ENCODE data around the gene PDGFB.

DNA sequence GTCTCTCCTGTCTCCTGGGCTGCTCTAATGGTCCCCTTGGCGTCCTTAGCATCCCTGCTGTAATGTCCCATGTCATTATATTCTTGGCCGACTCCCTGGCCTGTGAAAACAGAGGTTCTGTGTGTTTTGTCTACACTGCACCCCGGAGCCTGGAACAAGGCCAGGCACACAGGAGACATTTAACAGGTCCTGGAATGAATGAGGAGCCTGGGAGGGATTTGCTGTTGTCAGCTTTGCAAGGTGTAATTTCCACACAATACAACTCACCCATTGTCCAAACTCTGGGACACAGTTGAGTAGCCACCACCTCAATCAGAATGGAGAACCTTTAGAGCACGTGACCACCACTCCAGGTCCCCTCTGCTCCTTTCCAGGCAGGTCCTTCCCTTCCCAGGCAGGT lies 14.9 kb upstream of the PDGFB start:
- TF ChIP-seq ZFX (CRISPR knock-in tag; IDR thresholded peaks at IDR 0.05), result no peak
- TF ChIP-seq POLR2A (conservative IDR thresholded peaks at IDR 0.05), result no peak
- TF ChIP-seq, protein P1, sequence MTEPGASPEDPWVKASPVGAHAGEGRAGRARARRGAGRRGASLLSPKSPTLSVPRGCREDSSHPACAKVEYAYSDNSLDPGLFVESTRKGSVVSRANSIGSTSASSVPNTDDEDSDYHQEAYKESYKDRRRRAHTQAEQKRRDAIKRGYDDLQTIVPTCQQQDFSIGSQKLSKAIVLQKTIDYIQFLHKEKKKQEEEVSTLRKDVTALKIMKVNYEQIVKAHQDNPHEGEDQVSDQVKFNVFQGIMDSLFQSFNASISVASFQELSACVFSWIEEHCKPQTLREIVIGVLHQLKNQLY (CRISPR knock-in tag; conservative IDR thresholded peaks at IDR 0.05), result no peak
- no peak for TF ChIP-seq ZNF354B (CRISPR knock-in tag; IDR thresholded peaks at IDR 0.05)
- no peak for TF ChIP-seq SIN3A (IDR thresholded peaks at IDR 0.05; ENCODE audit: borderline replicate concordance in 2 of 2, control insufficient read depth in 1 of 2, low read depth in 2 of 2, low read length in 2 of 2)
- TF ChIP-seq TCFL5 (CRISPR knock-in tag; conservative IDR thresholded peaks at IDR 0.05), result no peak
- TF ChIP-seq, protein P2, sequence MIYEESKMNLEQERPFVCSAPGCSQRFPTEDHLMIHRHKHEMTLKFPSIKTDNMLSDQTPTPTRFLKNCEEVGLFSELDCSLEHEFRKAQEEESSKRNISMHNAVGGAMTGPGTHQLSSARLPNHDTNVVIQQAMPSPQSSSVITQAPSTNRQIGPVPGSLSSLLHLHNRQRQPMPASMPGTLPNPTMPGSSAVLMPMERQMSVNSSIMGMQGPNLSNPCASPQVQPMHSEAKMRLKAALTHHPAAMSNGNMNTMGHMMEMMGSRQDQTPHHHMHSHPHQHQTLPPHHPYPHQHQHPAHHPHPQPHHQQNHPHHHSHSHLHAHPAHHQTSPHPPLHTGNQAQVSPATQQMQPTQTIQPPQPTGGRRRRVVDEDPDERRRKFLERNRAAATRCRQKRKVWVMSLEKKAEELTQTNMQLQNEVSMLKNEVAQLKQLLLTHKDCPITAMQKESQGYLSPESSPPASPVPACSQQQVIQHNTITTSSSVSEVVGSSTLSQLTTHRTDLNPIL (CRISPR knock-in tag; IDR thresholded peaks at IDR 0.05), result no peak
- no peak for TF ChIP-seq FOSL1 (tag; conservative IDR thresholded peaks at IDR 0.05)
- TF ChIP-seq, protein P3, sequence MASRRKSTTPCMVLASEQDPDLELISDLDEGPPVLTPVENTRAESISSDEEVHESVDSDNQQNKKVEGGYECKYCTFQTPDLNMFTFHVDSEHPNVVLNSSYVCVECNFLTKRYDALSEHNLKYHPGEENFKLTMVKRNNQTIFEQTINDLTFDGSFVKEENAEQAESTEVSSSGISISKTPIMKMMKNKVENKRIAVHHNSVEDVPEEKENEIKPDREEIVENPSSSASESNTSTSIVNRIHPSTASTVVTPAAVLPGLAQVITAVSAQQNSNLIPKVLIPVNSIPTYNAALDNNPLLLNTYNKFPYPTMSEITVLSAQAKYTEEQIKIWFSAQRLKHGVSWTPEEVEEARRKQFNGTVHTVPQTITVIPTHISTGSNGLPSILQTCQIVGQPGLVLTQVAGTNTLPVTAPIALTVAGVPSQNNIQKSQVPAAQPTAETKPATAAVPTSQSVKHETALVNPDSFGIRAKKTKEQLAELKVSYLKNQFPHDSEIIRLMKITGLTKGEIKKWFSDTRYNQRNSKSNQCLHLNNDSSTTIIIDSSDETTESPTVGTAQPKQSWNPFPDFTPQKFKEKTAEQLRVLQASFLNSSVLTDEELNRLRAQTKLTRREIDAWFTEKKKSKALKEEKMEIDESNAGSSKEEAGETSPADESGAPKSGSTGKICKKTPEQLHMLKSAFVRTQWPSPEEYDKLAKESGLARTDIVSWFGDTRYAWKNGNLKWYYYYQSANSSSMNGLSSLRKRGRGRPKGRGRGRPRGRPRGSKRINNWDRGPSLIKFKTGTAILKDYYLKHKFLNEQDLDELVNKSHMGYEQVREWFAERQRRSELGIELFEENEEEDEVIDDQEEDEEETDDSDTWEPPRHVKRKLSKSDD (conservative IDR thresholded peaks at IDR 0.05; ENCODE audit: low read length), result no peak
- TF ChIP-seq, protein P4, sequence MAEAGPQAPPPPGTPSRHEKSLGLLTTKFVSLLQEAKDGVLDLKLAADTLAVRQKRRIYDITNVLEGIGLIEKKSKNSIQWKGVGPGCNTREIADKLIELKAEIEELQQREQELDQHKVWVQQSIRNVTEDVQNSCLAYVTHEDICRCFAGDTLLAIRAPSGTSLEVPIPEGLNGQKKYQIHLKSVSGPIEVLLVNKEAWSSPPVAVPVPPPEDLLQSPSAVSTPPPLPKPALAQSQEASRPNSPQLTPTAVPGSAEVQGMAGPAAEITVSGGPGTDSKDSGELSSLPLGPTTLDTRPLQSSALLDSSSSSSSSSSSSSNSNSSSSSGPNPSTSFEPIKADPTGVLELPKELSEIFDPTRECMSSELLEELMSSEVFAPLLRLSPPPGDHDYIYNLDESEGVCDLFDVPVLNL (CRISPR knock-in tag; IDR thresholded peaks at IDR 0.05; ENCODE audit: low read depth), result no peak
- no peak for TF ChIP-seq ZNF766 (CRISPR knock-in tag; conservative IDR thresholded peaks at IDR 0.05)
- no peak for TF ChIP-seq ZBTB8A (IDR thresholded peaks at IDR 0.05; ENCODE audit: partially characterized antibody)

All from K562 (cell line).